Muscle of leg (tissue), 11 donors: ENCODE measurements around the gene DGCR6L. TPM values are rescaled to one million over a fixed set of nuclear protein-coding genes. Genes with fewer than 3 reads are reported as not detected.
"Not testable (repeated sequence)": the region's sequence is repeated elsewhere in the genome, so short reads cannot be mapped to it uniquely, and the experiment has no call there.

Experiments
- DNase-seq: peaks from one replicate; pipeline ENCODE4 v3.0.0; 2013
- H3K27ac ChIP-seq: one replicate; pipeline ENCODE4 v1.5.1; 2013; ENCODE audit warnings: mild to moderate bottlenecking, low read length, control low read depth
- H3K27me3 ChIP-seq: one replicate; pipeline ENCODE4 v1.6.1; 2013; ENCODE audit warnings: low read length; ENCODE audit not compliant: control insufficient read depth, insufficient read depth
- H3K36me3 ChIP-seq: one replicate; pipeline ENCODE4 v1.6.1; 2013; ENCODE audit warnings: low read length; ENCODE audit not compliant: control insufficient read depth, insufficient read depth
- H3K4me1 ChIP-seq: one replicate; pipeline ENCODE4 v1.6.1; 2013; ENCODE audit warnings: low read length; ENCODE audit not compliant: control insufficient read depth, insufficient read depth
- H3K4me3 ChIP-seq: one replicate; pipeline ENCODE4 v1.5.1; 2013; ENCODE audit warnings: low read length, control low read depth
- H3K9me3 ChIP-seq: replicated peaks from 2 replicates; pipeline ENCODE4 v1.6.1; 2013; ENCODE audit warnings: low read depth, low read length; ENCODE audit not compliant: control insufficient read depth
- WGBS: methylation state at CpG from one replicate; pipeline ENCODE4 v1.1.5; 2013; ENCODE audit warnings: missing lambda C conversion rate; ENCODE audit not compliant: insufficient coverage; 5-methylcytosine and 5-hydroxymethylcytosine counted together
- polyA plus RNA-seq, 8 donors: library from polyadenylated mRNA; unstranded; fragments of 120-200 nt; gene quantifications; one replicate each; pipeline versions ENCODE4 v1.2.1 to v1.2.3, GENCODE V29; 2013; ENCODE audit warnings: inconsistent platforms in 1 of 8, low replicate concordance in 1 of 8; ENCODE audit not compliant: insufficient read length in 8 of 8, insufficient read depth in 1 of 8
- total RNA-seq: library from RNA; stranded (reverse); fragments of 120-200 nt; gene quantifications from one replicate; pipeline ENCODE4 v1.2.4, GENCODE V29; 2013

DGCR6L gene
- total and polyA plus RNA-seq, 9 donors = 60.9 to 152 (median 72.1) TPM

DNA sequence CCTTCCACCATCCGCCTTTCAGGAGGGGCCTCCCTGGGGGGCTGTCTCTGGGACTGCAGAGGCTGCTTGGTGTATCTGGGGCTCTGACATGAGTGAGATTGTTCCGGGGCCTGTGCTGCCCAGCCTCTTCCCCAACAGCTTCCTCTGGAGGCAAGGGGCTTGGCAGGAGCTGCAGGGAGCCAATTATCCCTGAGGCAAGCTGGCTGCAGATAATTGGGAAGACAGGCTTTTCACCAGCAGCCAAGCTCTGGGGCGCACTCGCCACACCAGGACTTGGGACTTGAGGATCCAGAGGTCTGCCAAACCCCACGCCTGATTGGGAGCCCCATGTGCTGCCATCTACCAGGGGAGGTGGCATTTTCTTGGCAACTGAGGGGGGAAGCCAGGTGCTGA lies 36.2 kb downstream of the DGCR6L start:
- no peaks in the 10 kb centered on the region for H3K27me3 ChIP-seq
- no peaks in the 10 kb centered on the region for H3K36me3 ChIP-seq
- H3K9me3 ChIP-seq = no peaks in the 10 kb centered on the region
- no peak overlapping the region for H3K27ac ChIP-seq
- no peak overlapping the region for H3K4me3 ChIP-seq
- no peak for DNase-seq
- 79% methylated on average over 3 of the region's 5 CpGs for WGBS
- peaks cover 6% of the 10 kb centered on the region for H3K4me1 ChIP-seq

DNA sequence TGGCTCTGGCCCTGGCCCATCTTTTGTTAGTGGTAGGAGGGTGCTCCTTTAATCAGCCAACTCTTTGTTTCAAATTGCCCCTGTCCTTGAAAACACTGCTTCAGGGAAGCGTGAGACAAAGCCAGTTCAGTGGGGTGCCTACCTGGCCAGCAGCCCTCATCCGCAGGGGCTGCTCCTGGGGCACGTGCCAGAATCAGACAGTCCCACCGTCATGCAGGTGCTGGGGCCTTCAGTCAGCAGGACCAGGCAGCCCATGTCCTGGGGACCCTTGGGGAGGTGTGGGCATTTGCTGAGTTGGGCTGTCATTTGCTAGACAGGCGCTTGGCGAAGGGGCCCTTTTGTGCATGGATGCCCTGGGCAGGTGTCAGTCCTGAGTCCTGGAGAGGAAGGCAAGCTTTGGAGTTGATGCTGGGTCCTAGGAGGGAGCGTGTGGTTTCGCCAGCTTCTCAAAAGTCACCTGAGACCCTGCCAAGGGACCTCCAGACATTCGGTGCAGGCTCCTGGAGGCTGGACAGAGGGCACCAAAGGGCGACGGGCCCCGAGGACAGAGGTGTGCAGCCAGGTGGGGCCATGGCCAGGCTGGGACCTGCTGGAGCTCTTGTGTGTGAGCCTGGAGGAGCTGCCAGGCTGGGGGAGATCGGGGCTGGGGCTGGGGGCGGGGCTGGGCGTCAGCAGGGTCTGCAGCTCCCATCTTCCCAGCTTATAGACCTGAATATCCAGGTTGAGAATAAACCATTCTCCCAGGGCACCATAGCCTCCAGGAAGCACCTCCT lies 36.8 kb downstream of the DGCR6L start:
- Histone ChIP-seq H3K27me3 (no peaks in the 10 kb centered on the region), H3K4me3 (no peak overlapping the region), H3K4me1 (peaks cover 6% of the 10 kb centered on the region), H3K36me3 (no peaks in the 10 kb centered on the region), H3K27ac (no peak overlapping the region), H3K9me3 (no peaks in the 10 kb centered on the region)
- WGBS = 68% methylated on average over 13 of the region's 15 CpGs
- DNase-seq = no peak

DNA sequence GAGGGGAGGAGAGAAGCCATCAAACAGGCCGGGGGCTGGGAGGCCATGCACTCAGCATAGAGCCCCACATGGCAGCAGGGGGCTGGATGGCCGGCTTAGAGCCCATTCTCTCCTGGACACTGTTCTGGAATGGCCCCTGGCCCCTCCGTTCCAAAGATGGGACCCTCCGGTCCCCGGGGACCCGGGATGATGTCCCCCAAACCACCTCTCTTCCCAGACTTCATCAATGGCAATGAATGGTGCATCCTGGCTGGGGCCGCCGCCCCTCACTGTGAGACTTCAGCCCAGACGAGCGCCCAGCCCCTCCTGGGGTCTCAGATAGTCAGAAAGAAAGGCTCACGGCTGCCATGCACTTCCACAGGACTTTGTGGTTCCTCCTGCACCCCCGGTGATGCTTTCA lies 38.0 kb downstream of the DGCR6L start:
- Histone ChIP-seq H3K27me3 (no peaks in the 10 kb centered on the region), H3K4me1 (peaks cover 6% of the 10 kb centered on the region), H3K9me3 (no peaks in the 10 kb centered on the region), H3K27ac (no peak overlapping the region), H3K36me3 (no peaks in the 10 kb centered on the region), H3K4me3 (no peak overlapping the region)
- DNase-seq = no peak
- 78% methylated on average over 9 of the region's 12 CpGs for WGBS

DNA sequence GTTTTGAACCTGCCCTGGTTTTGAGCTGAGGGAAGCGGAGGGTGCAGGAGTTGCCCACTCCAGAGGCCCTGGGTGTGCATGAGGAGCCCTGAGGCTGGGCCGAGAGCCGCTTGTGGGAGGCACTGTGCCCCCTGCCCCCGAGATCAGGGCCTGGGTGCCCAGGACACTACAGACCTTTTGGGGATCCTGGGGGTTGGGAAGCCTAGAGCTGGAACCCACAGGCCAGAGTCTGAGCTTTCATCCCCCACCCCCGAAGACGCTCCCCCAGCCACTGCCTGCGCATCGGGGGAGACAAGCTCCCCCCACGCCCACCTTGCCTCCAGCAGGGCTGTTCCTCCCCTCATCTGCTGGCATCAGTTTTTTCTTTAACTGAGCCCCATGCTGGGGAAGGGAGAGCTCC lies 38.4 kb downstream of the DGCR6L start:
- H3K27ac ChIP-seq, DNase-seq, H3K36me3 ChIP-seq, H3K9me3 ChIP-seq, H3K27me3 ChIP-seq, H3K4me3 ChIP-seq, H3K4me1 ChIP-seq: not testable (repeated sequence)
- 69% methylated on average over 4 of the region's 9 CpGs for WGBS

GRCh38 chr22:20280866-20281265 lies 39.0 kb downstream of the DGCR6L start:
- H3K36me3 ChIP-seq = no peaks in the 10 kb centered on the region
- H3K4me1 ChIP-seq = peaks cover 10% of the 10 kb centered on the region
- H3K4me3 ChIP-seq = no peak overlapping the region
- no peak for DNase-seq
- H3K9me3 ChIP-seq = no peaks in the 10 kb centered on the region
- H3K27me3 ChIP-seq = no peaks in the 10 kb centered on the region
- no peak overlapping the region for H3K27ac ChIP-seq
- WGBS = 67% methylated on average over 10 of the region's 12 CpGs

DNA sequence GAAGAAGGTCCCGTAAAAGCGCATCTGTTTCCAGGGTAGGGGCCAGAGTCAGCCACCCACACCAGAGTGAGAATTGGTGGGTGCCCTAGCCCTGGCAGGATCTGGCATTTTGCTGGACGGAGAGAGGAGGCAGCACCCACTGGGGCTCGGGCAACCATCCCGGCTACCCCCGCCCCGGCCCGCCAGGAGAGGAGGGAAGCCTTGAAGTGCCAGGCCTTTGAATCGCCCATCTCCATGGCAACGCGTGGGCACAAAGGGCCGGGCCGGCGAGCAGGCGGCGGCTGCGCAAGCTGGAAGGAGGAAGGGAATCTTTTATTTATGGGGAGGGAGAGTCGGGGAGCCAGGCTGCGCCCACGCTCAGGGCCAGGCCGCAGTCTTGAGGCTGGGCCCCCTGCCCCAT lies 39.7 kb downstream of the DGCR6L start:
- H3K4me3 ChIP-seq, DNase-seq, H3K36me3 ChIP-seq, H3K27ac ChIP-seq, H3K27me3 ChIP-seq, H3K9me3 ChIP-seq: not testable (repeated sequence)
- 67% methylated on average over 3 of the region's 21 CpGs for WGBS
- H3K4me1 ChIP-seq = peaks cover 13% of the 10 kb centered on the region

DNA sequence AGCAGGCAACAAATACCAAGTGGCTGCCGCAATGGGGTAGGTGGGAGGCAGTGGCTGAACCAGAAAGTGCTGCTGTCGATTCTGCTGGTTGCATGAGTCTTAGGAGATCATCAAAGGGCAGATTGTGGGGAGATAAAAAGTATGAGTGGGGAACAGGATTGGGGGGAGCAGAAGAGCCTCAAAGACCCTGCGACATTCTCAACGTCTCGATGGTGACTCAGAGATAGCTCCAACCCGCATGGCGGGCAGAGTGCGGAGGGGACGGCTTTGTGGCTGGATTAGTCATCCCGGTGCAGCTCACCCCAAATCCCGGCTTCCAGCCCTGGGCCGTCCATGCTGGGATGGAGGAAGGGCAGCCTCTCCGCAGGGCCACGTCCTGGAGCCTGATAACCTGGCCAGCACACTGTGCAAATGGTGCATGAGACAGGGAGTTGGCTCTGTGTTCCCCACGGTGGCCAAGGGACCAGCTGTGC lies 40.2 kb downstream of the DGCR6L start:
- no peak overlapping the region for H3K27ac ChIP-seq
- H3K4me3 ChIP-seq = no peak overlapping the region
- DNase-seq = no peak
- H3K9me3 ChIP-seq = no peaks in the 10 kb centered on the region
- no peaks in the 10 kb centered on the region for H3K36me3 ChIP-seq
- WGBS = 69% methylated on average over 14 of the region's 15 CpGs
- no peaks in the 10 kb centered on the region for H3K27me3 ChIP-seq
- peaks cover 14% of the 10 kb centered on the region for H3K4me1 ChIP-seq

- not testable (repeated sequence) for DNase-seq, H3K9me3 ChIP-seq, H3K27me3 ChIP-seq, H3K4me3 ChIP-seq, H3K27ac ChIP-seq, H3K36me3 ChIP-seq
- 80% methylated on average over 1 of the region's 22 CpGs for WGBS
- peaks cover 21% of the 10 kb centered on the region for H3K4me1 ChIP-seq
Measured at GRCh38 chr22:20278726-20279490, 41.0 kb downstream of the DGCR6L start.

DNA sequence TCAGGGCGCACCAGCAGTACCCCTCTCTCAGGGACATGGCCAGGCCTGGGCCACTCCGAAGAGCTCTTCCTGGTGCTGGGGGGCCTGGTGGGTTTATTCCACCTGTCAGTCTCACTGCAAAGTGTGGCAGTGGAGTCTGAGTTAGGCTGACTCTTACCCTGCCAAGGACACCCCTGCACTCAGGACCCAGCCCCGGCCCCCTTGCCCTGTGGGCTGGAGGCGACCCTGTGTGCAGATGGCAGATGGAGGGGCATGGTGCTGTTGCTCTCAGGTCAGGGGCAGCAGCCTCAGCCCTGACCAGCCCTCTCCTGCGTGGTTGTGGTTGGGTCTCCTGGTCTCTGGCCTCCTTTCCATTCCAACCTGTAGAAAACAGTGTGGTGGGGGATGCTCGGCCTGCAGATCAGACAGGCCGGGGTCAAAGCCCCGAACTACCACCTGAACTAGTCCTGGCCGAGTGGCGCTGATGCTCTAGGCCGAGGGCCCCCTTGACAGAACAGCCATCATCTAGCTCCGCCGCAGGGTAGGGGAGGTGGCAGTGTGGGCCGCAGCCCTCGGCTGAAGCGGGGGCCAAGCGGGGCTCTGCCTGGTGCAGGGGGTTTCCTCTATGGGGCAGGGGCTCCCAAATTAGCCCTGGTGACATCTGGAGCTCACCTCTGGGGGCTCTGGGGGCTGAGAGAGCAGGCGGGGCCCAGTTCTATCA lies 41.8 kb downstream of the DGCR6L start:
- H3K27ac ChIP-seq, DNase-seq, H3K27me3 ChIP-seq, H3K36me3 ChIP-seq, H3K9me3 ChIP-seq, H3K4me3 ChIP-seq: not testable (repeated sequence)
- 85% methylated on average over 10 of the region's 18 CpGs for WGBS
- peaks cover 24% of the 10 kb centered on the region for H3K4me1 ChIP-seq

- H3K27me3 ChIP-seq = no peaks in the 10 kb centered on the region
- H3K27ac ChIP-seq = no peak overlapping the region
- DNase-seq = no peak
- H3K9me3 ChIP-seq = no peaks in the 10 kb centered on the region
- 76% methylated on average over 7 of the region's 7 CpGs for WGBS
- no peaks in the 10 kb centered on the region for H3K36me3 ChIP-seq
- peaks cover 40% of the 10 kb centered on the region for H3K4me1 ChIP-seq
- no peak overlapping the region for H3K4me3 ChIP-seq
Measured at GRCh38 chr22:20276468-20276867, 43.4 kb downstream of the DGCR6L start.
